Stimulated activated CD8-positive, alpha-beta memory T cell treated with anti-CD3 and anti-CD28 coated beads, Interleukin-2, amount 100 ng/mL, for 1 hour (primary cell): ENCODE results near the gene IGSF8.
"Not testable (repeated sequence)": the region's sequence is repeated elsewhere in the genome, so short reads cannot be mapped to it uniquely, and the experiment has no call there.

Experiments
- DNase-seq, 2 donors: peaks; one replicate each; pipeline ENCODE4 v3.0.0-alpha.2; 2020; ENCODE audit warnings: low read depth in 2 of 2

The IGSF8 gene

GRCh38 chr1:160064746-160065145, 33.7 kb downstream of the IGSF8 start:
- DNase-seq, result no peak

- DNase-seq, result no peak
Observed at GRCh38 chr1:160064164-160064563, 34.3 kb downstream of the IGSF8 start.

GRCh38 chr1:160063176-160063575, 35.2 kb downstream of the IGSF8 start:
- DNase-seq, result no peak

- no peak for DNase-seq
Observed at GRCh38 chr1:160062230-160062532, 36.2 kb downstream of the IGSF8 start.

- DNase-seq, result no peak
Observed at GRCh38 chr1:160061369-160062229, 36.8 kb downstream of the IGSF8 start.

GRCh38 chr1:160058087-160058486, 40.3 kb downstream of the IGSF8 start:
- DNase-seq, result no peak

GRCh38 chr1:160056648-160057169, 41.7 kb downstream of the IGSF8 start:
- no peak for DNase-seq

- no peak for DNase-seq
Observed at GRCh38 chr1:160053548-160054365, 44.7 kb downstream of the IGSF8 start.

GRCh38 chr1:160052936-160053335, 45.5 kb downstream of the IGSF8 start:
- DNase-seq, result no peak

- no peak for DNase-seq
Observed at GRCh38 chr1:160050619-160051018, 47.8 kb downstream of the IGSF8 start.

- DNase-seq, result not testable (repeated sequence)
Observed at GRCh38 chr1:160050182-160050581, 48.2 kb downstream of the IGSF8 start.

GRCh38 chr1:160049101-160049500, 49.3 kb downstream of the IGSF8 start:
- no peak for DNase-seq

- no peak for DNase-seq
Observed at GRCh38 chr1:160048335-160048734, 50.1 kb downstream of the IGSF8 start.

- no peak for DNase-seq
Observed at GRCh38 chr1:160047111-160047991, 51.1 kb downstream of the IGSF8 start.

- DNase-seq, result no peak
Observed at GRCh38 chr1:160046494-160047110, 51.8 kb downstream of the IGSF8 start.

GRCh38 chr1:160045653-160046052, 52.8 kb downstream of the IGSF8 start:
- DNase-seq, result no peak

- no peak for DNase-seq
Observed at GRCh38 chr1:160043543-160043942, 54.9 kb downstream of the IGSF8 start.
